ENCODE data around the gene GMPPA. TPM values are rescaled to one million over a fixed set of nuclear protein-coding genes. Genes with fewer than 3 reads are reported as not detected.

GMPPA gene
- total RNA-seq, 4 donors from 2014 or later: 11.3 to 26.4 (median 14.2) TPM

- ATAC-seq: no peak
- Histone ChIP-seq H3K27me3 (peaks cover 58% of the 10 kb centered on the region), H3K9me3 (no peaks in the 10 kb centered on the region), H3K4me1 (peaks cover 0 to 29% (median 6%) of the 10 kb centered on the region in 3 donors), H3K36me3 (no peaks in the 10 kb centered on the region), H3K27ac (no peak overlapping the region), H3K4me3 (no peak overlapping the region)
- WGBS, 2 donors (ENCODE audit: low coverage in 1 of 2): 80% methylated on average over 1 of the region's 21 CpGs; no CpG with 5 or more reads in 1 of the 2 donors
- TF ChIP-seq POLR2A (IDR thresholded peaks at IDR 0.05): no peak
- TF ChIP-seq EP300 (IDR thresholded peaks at IDR 0.05): no peak
These were observed 16.1 kb downstream of the GMPPA start for GRCh38 chr2:219514836-219515235.

GRCh38 chr2:219515874-219516629, 17.4 kb downstream of the GMPPA start:
- Histone ChIP-seq H3K9me3 (no peaks in the 10 kb centered on the region), H3K27me3 (peaks cover 52% of the 10 kb centered on the region), H3K36me3 (no peaks in the 10 kb centered on the region), H3K4me1 (peaks cover 0 to 25% (median 3%) of the 10 kb centered on the region in 3 donors), H3K4me3 (no peak overlapping the region), H3K27ac (no peak overlapping the region)
- WGBS, 2 donors (ENCODE audit: low coverage in 1 of 2): 73 to 85% methylated on average over 6 to 7 of the region's 17 CpGs
- no peak for ATAC-seq
- TF ChIP-seq CTCF (IDR thresholded peaks at IDR 0.05) (no peak), EP300 (IDR thresholded peaks at IDR 0.05) (no peak), POLR2AphosphoS5 (IDR thresholded peaks at IDR 0.05) (no peak), POLR2A (IDR thresholded peaks at IDR 0.05) (no peak)

- no peak for ATAC-seq
- Histone ChIP-seq H3K4me3 (no peak overlapping the region), H3K27ac (no peak overlapping the region), H3K36me3 (no peaks in the 10 kb centered on the region), H3K4me1 (peaks cover 0 to 33% (median 9%) of the 10 kb centered on the region in 3 donors), H3K27me3 (peaks cover 48% of the 10 kb centered on the region), H3K9me3 (no peaks in the 10 kb centered on the region)
- TF ChIP-seq EP300 (IDR thresholded peaks at IDR 0.05) (no peak), CTCF (IDR thresholded peaks at IDR 0.05) (no peak), POLR2AphosphoS5 (IDR thresholded peaks at IDR 0.05) (no peak), POLR2A (IDR thresholded peaks at IDR 0.05) (no peak)
- WGBS, 2 donors (ENCODE audit: low coverage in 1 of 2): 47 to 53% methylated on average over 3 to 5 of the region's 7 CpGs
These were observed 18.2 kb downstream of the GMPPA start for GRCh38 chr2:219516888-219517287.

GRCh38 chr2:219517954-219518778, 19.5 kb downstream of the GMPPA start:
- no peak for ATAC-seq
- H3K27me3 ChIP-seq: peaks cover 49% of the 10 kb centered on the region
- peaks cover 0 to 46% (median 22%) of the 10 kb centered on the region in 3 donors for H3K4me1 ChIP-seq

More at GRCh38 chr2:219517954-219518778, 19.5 kb downstream of the GMPPA start:
- no peaks in the 10 kb centered on the region for H3K9me3 ChIP-seq
- no peaks in the 10 kb centered on the region for H3K36me3 ChIP-seq
- no peak overlapping the region for H3K4me3 ChIP-seq
- WGBS, 2 donors (ENCODE audit: low coverage in 1 of 2): 46 to 79% methylated on average over 6 to 7 of the region's 10 CpGs
- no peak overlapping the region for H3K27ac ChIP-seq
- no peak for TF ChIP-seq POLR2A (IDR thresholded peaks at IDR 0.05)
- no peak for TF ChIP-seq EP300 (IDR thresholded peaks at IDR 0.05)
- no peak for TF ChIP-seq POLR2AphosphoS5 (IDR thresholded peaks at IDR 0.05)
- TF ChIP-seq CTCF (IDR thresholded peaks at IDR 0.05): no peak
